ENCODE results near the gene SFI1.

The SFI1 gene

GRCh38 chr22:31489632-31490495 is 6.5 kb upstream of the SFI1 start, which contains the start of gene EIF4ENIF1 (continued):
- TF ChIP-seq ZNF660 (tag by site-specific recombination; IDR thresholded peaks at IDR 0.05) (peak; percentile 95), ZNF692 (tag by site-specific recombination; IDR thresholded peaks at IDR 0.05) (peak; percentile 86), ZSCAN18 (tag by site-specific recombination; IDR thresholded peaks at IDR 0.05) (0 out of 2 replicates have a peak, but pooled peaks have one; percentile 54), SP2 (tag by site-specific recombination; IDR thresholded peaks at IDR 0.05) (peak; percentile 81), ZSCAN23 (tag by site-specific recombination; IDR thresholded peaks at IDR 0.05) (no peak), ZNF76 (tag by site-specific recombination; IDR thresholded peaks at IDR 0.05; ENCODE audit: borderline replicate concordance, low read depth) (peak; percentile 76), ZNF626 (tag by site-specific recombination; IDR thresholded peaks at IDR 0.05) (0 out of 2 replicates have a peak, but pooled peaks have one; percentile 25), ZNF221 (tag by site-specific recombination; IDR thresholded peaks at IDR 0.05; ENCODE audit: borderline replicate concordance) (no peak), ZBTB20 (tag by site-specific recombination; IDR thresholded peaks at IDR 0.05) (peak; percentile 31; the same call in 1 of the 2 replicates), ZSCAN5A (tag by site-specific recombination; IDR thresholded peaks at IDR 0.05) (peak; percentile 80), ZNF2 (tag by site-specific recombination; IDR thresholded peaks at IDR 0.05) (no peak; the same call in 1 of the 2 replicates), ZNF585B (tag by site-specific recombination; IDR thresholded peaks at IDR 0.05) (no peak), ZXDB (tag by site-specific recombination; IDR thresholded peaks at IDR 0.05) (peak; percentile 82), EGR2 (tag by site-specific recombination; IDR thresholded peaks at IDR 0.05; ENCODE audit: low read depth) (peak; percentile 82), ZNF623 (tag by site-specific recombination; IDR thresholded peaks at IDR 0.05) (no peak)

DNA sequence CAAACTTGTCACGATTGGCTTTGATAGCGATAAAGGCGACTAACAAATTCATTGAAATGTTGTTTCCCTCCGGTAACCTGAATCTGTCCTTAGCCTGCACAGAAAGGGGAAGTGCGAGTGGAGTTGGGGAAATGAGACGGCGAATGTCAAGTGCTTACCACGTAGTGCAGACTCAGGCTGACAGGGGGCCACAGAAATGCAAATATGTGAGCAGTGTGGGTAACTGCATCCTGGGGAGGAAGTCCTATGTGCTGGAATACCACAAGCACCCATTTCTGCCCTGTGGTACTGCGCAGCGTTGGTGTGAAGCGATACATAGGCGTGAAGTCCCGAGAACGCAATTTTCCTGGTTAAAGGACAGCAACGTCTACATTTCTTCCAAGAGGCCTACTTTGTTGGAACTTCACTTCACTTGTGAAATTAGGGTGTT is 5.8 kb upstream of the SFI1 start:
- H3K27ac ChIP-seq (ENCODE audit: extremely low read depth, low read depth, low read length) = peak overlapping the region; percentile 88
- H3K36me3 ChIP-seq (ENCODE audit: control insufficient read depth in 2 of 2, insufficient read depth in 1 of 2, low read length in 2 of 2) = peaks cover 16 to 28% of the 10 kb centered on the region in 2 experiments; a peak in 2 of 3 replicates
- ChIA-PET CTCF (interaction anchor here (1.4 kb wide), 1 partner anchor 11 kb away, joined by 3 read pairs; no protein-coding TSS in a partner anchor), POLR2A (interaction anchor here (1.3 kb wide), 1 partner anchor 140 kb away, joined by 4 read pairs; no protein-coding TSS in a partner anchor)
- peak overlapping the region; percentile 95 for H3K4me3 ChIP-seq (ENCODE audit: low read depth, low read length)
- peaks cover 2% of the 10 kb centered on the region; the same call in 1 of the 2 replicates for H3K4me1 ChIP-seq (ENCODE audit: control insufficient read depth, insufficient read depth, low read length)
- H3K9me3 ChIP-seq (ENCODE audit: control insufficient read depth, insufficient read depth, low read depth, low read length) = no peaks in the 10 kb centered on the region
- no peak for TF ChIP-seq ZNF175 (tag by site-specific recombination; IDR thresholded peaks at IDR 0.05)
- peak; percentile 75 for TF ChIP-seq ZNF335 (tag by site-specific recombination; conservative IDR thresholded peaks at IDR 0.05)
- TF ChIP-seq ZNF146 (tag by site-specific recombination; IDR thresholded peaks at IDR 0.05) = no peak
- TF ChIP-seq ZFP3 (tag by site-specific recombination; IDR thresholded peaks at IDR 0.05; ENCODE audit: low read depth) = no peak
- TF ChIP-seq ZNF561 (tag by site-specific recombination; IDR thresholded peaks at IDR 0.05; ENCODE audit: borderline replicate concordance) = peak; percentile 83
- TF ChIP-seq ZNF777 (tag by site-specific recombination; IDR thresholded peaks at IDR 0.05; ENCODE audit: borderline replicate concordance) = peak; percentile 15; the same call in 1 of the 2 replicates
- peak; percentile 86; the same call in 1 of the 2 replicates for TF ChIP-seq ZNF76 (tag by site-specific recombination; IDR thresholded peaks at IDR 0.05; ENCODE audit: borderline replicate concordance, low read depth)
- peak; percentile 98 for TF ChIP-seq ZNF600 (tag by site-specific recombination; IDR thresholded peaks at IDR 0.05)
- no peak for TF ChIP-seq ZNF350 (tag by site-specific recombination; IDR thresholded peaks at IDR 0.05)
- TF ChIP-seq PRDM1 (tag by site-specific recombination; IDR thresholded peaks at IDR 0.05) = peak; percentile 85
- 0 out of 2 replicates have a peak, but pooled peaks have one; percentile 33 for TF ChIP-seq ZBTB44 (tag by site-specific recombination; IDR thresholded peaks at IDR 0.05)
- peak; percentile 39 for TF ChIP-seq ZNF629 (tag by site-specific recombination; IDR thresholded peaks at IDR 0.05)
- TF ChIP-seq ZEB2 (tag by site-specific recombination; IDR thresholded peaks at IDR 0.05) = 0 out of 2 replicates have a peak, but pooled peaks have one; percentile 18
- peak; percentile 98 for TF ChIP-seq ZNF341 (tag by site-specific recombination; IDR thresholded peaks at IDR 0.05; ENCODE audit: low read depth)
- no peak for TF ChIP-seq ZNF202 (tag by site-specific recombination; IDR thresholded peaks at IDR 0.05; ENCODE audit: borderline replicate concordance)
- TF ChIP-seq ZBTB20 (tag by site-specific recombination; IDR thresholded peaks at IDR 0.05) = peak; percentile 85
- TF ChIP-seq KLF7 (tag by site-specific recombination; IDR thresholded peaks at IDR 0.05; ENCODE audit: borderline replicate concordance) = no peak
- TF ChIP-seq SCRT2 (tag by site-specific recombination; IDR thresholded peaks at IDR 0.05) = no peak
